Activated CD4-positive, alpha-beta T cell treated with anti-CD3 and anti-CD28 coated beads, Interleukin-10, Interleukin-2, amounts not matched to agents 100 ng/mL and 50 ng/mL, durations not matched to agents 16 hours and 8 hours (primary cell): Measurements from ENCODE around the gene MTCL1.

ENCODE experiments used
- DNase-seq: peaks from one replicate; pipeline ENCODE4 v3.0.0-alpha.2; 2020

MTCL1 gene

GRCh38 chr18:8776013-8776943 lies 70.9 kb downstream of the MTCL1 start:
- no peak for DNase-seq

GRCh38 chr18:8777846-8778245 lies 72.5 kb downstream of the MTCL1 start:
- DNase-seq: no peak

- no peak for DNase-seq
Measured at GRCh38 chr18:8778386-8778785, 73.0 kb downstream of the MTCL1 start.

GRCh38 chr18:8778824-8779223 lies 73.5 kb downstream of the MTCL1 start:
- DNase-seq: no peak

GRCh38 chr18:8779251-8779650 lies 73.9 kb downstream of the MTCL1 start:
- no peak for DNase-seq

- no peak for DNase-seq
Measured at GRCh38 chr18:8780227-8780626, 74.9 kb downstream of the MTCL1 start.

- DNase-seq: no peak
Measured at GRCh38 chr18:8781671-8782070, 76.3 kb downstream of the MTCL1 start.

GRCh38 chr18:8783335-8783993 lies 78.1 kb downstream of the MTCL1 start:
- no peak for DNase-seq

- DNase-seq: no peak
Measured at GRCh38 chr18:8783994-8784530, 78.7 kb downstream of the MTCL1 start.

GRCh38 chr18:8785261-8785660 lies 79.9 kb downstream of the MTCL1 start:
- DNase-seq: no peak

- DNase-seq: no peak
Measured at GRCh38 chr18:8785855-8786482, 80.6 kb downstream of the MTCL1 start.

- no peak for DNase-seq
Measured at GRCh38 chr18:8786483-8787370, 81.4 kb downstream of the MTCL1 start.

- DNase-seq: no peak
Measured at GRCh38 chr18:8787371-8787670, 82.0 kb downstream of the MTCL1 start.

- DNase-seq: no peak
Measured at GRCh38 chr18:8787794-8788193, 82.4 kb downstream of the MTCL1 start.

- DNase-seq: no peak
Measured at GRCh38 chr18:8788503-8789429, 83.4 kb downstream of the MTCL1 start.

- DNase-seq: no peak
Measured at GRCh38 chr18:8791171-8791651, 85.9 kb downstream of the MTCL1 start.

GRCh38 chr18:8792688-8793316 lies 87.4 kb downstream of the MTCL1 start:
- DNase-seq: no peak

GRCh38 chr18:8793445-8794155 lies 88.2 kb downstream of the MTCL1 start:
- no peak for DNase-seq

GRCh38 chr18:8794156-8794933 lies 89.0 kb downstream of the MTCL1 start:
- DNase-seq: no peak
